ENCODE results near the gene CYP1B1. TPM values are rescaled to one million over a fixed set of nuclear protein-coding genes. Genes with fewer than 3 reads are reported as not detected.
"Not testable (repeated sequence)": the region's sequence is repeated elsewhere in the genome, so short reads cannot be mapped to it uniquely, and the experiment has no call there.

The CYP1B1 gene
- polyA plus RNA-seq, 3 donors = 63.2 to 250 (median 162) TPM

- peak; percentile 23 to 69 (median 61) for DNase-seq
- H3K4me1 Mint-ChIP-seq = peaks cover 47% of the 10 kb centered on the region
- peak overlapping the region; percentile 82 to 92 (median 88) for H3K27ac Mint-ChIP-seq
- Histone ChIP-seq H4K20me1 (ENCODE audit: insufficient read depth, low read length) (no peaks in the 10 kb centered on the region), H3K4me2 (replicated peaks; ENCODE audit: extremely low read depth, low read length, poor library complexity, severe bottlenecking) (no peak overlapping the region), H3K4me1 (ENCODE audit: control insufficient read depth in 1 of 2, insufficient read depth in 2 of 2, low read length in 2 of 2) (peaks cover 44 to 46% of the 10 kb centered on the region in 2 donors), H3K27me3 (ENCODE audit: control insufficient read depth in 2 of 2, insufficient read depth in 2 of 2, low read length in 2 of 2) (no peaks in the 10 kb centered on the region), H3K9me3 (replicated peaks in 1 of 2; ENCODE audit: control insufficient read depth in 1 of 2, insufficient read depth in 1 of 2, low read length in 2 of 2) (no peaks in the 10 kb centered on the region), H3K79me2 (ENCODE audit: insufficient read depth, low read length) (no peaks in the 10 kb centered on the region), H2AFZ (ENCODE audit: insufficient read depth, low read depth, low read length, poor library complexity, severe bottlenecking) (no peak overlapping the region), H3K27ac (ENCODE audit: low read depth in 1 of 2, low read length in 2 of 2) (peak overlapping the region in 1 of 2 donors; percentile 88), H3K36me3 (replicated peaks in 1 of 2; ENCODE audit: control insufficient read depth in 1 of 2, insufficient read depth in 2 of 2, low read length in 2 of 2) (no peaks in the 10 kb centered on the region), H3K9ac (ENCODE audit: insufficient read depth, low read length, poor library complexity, severe bottlenecking) (no peak overlapping the region), H3K4me3 (replicated peaks in 1 of 3; ENCODE audit: low read depth in 2 of 3, low read length in 3 of 3) (peak overlapping the region in 1 of 3 experiments; percentile 13)
- peak overlapping the region in 1 of 2 donors; percentile 47 for H3K4me3 Mint-ChIP-seq
- 0% methylated on average over 1 of the region's 3 CpGs for WGBS (ENCODE audit: insufficient coverage)
- H3K9me3 Mint-ChIP-seq = peaks cover 0 to 7% (median 2%) of the 10 kb centered on the region in 7 donors
- peaks cover 4 to 7% of the 10 kb centered on the region in 2 donors for H3K36me3 Mint-ChIP-seq
- no peak for TF ChIP-seq CTCF (IDR thresholded peaks at IDR 0.05)
- intact Hi-C loops (cut with micrococcal nuclease) = no loop called here
- peaks cover 0 to 2% (median 1%) of the 10 kb centered on the region in 3 donors for H3K27me3 Mint-ChIP-seq (ENCODE audit: low read depth in 3 of 3)
These were observed 37.1 kb upstream of the CYP1B1 start for GRCh38 chr2:38113051-38113450.

- peaks cover 46 to 50% of the 10 kb centered on the region in 2 donors for H3K4me1 ChIP-seq (ENCODE audit: control insufficient read depth in 1 of 2, insufficient read depth in 2 of 2, low read length in 2 of 2)
- H3K27ac ChIP-seq (ENCODE audit: low read depth in 1 of 2, low read length in 2 of 2); H4K20me1 ChIP-seq (ENCODE audit: insufficient read depth, low read length); H3K4me3 ChIP-seq (replicated peaks in 1 of 3; ENCODE audit: low read depth in 2 of 3, low read length in 3 of 3); H3K36me3 Mint-ChIP-seq; H3K36me3 ChIP-seq (replicated peaks in 1 of 2; ENCODE audit: control insufficient read depth in 1 of 2, insufficient read depth in 2 of 2, low read length in 2 of 2); H3K9me3 ChIP-seq (replicated peaks in 1 of 2; ENCODE audit: control insufficient read depth in 1 of 2, insufficient read depth in 1 of 2, low read length in 2 of 2); DNase-seq; intact Hi-C loops (cut with micrococcal nuclease); H2AFZ ChIP-seq (ENCODE audit: insufficient read depth, low read depth, low read length, poor library complexity, severe bottlenecking); H3K9me3 Mint-ChIP-seq; H3K27me3 ChIP-seq (ENCODE audit: control insufficient read depth in 2 of 2, insufficient read depth in 2 of 2, low read length in 2 of 2); H3K4me2 ChIP-seq (replicated peaks; ENCODE audit: extremely low read depth, low read length, poor library complexity, severe bottlenecking); H3K4me3 Mint-ChIP-seq; H3K9ac ChIP-seq (ENCODE audit: insufficient read depth, low read length, poor library complexity, severe bottlenecking); H3K79me2 ChIP-seq (ENCODE audit: insufficient read depth, low read length); H3K27me3 Mint-ChIP-seq (ENCODE audit: low read depth in 3 of 3): not testable (repeated sequence)
- peaks cover 52% of the 10 kb centered on the region for H3K4me1 Mint-ChIP-seq
- WGBS (ENCODE audit: insufficient coverage) = no CpG with 5 or more reads among the region's 4 CpGs
- peak overlapping the region in 1 of 7 donors; percentile 66 for H3K27ac Mint-ChIP-seq
These were observed 35.4 kb upstream of the CYP1B1 start for GRCh38 chr2:38111350-38111749.
